ENCODE results near the gene ETS2. TPM values are rescaled to one million over a fixed set of nuclear protein-coding genes. Genes with fewer than 3 reads are reported as not detected.

ETS2 gene
- total RNA-seq, 1 donor from 2014 or later, result 15.4 TPM

- Mint-ChIP-seq H3K36me3 (ENCODE audit: low read depth) (no peaks in the 10 kb centered on the region), H3K27ac (ENCODE audit: unreplicated experiment) (no peak overlapping the region), H3K4me1 (peaks cover 22% of the 10 kb centered on the region), H3K27me3 (ENCODE audit: low read depth) (peaks cover 8% of the 10 kb centered on the region), H3K9me3 (no peaks in the 10 kb centered on the region), H3K4me3 (peak overlapping the region; percentile 85)
- no peak for TF ChIP-seq CTCF (conservative IDR thresholded peaks at IDR 0.05)
- no peak for DNase-seq (ENCODE audit: low read depth, low spot score)
Observed at GRCh38 chr21:38803075-38803660, 2.6 kb upstream of the ETS2 start.

GRCh38 chr21:38804030-38804788 is 1.5 kb upstream of the ETS2 start:
- Mint-ChIP-seq H3K36me3 (ENCODE audit: low read depth) (no peaks in the 10 kb centered on the region), H3K9me3 (no peaks in the 10 kb centered on the region), H3K4me1 (peaks cover 27% of the 10 kb centered on the region), H3K27me3 (ENCODE audit: low read depth) (peaks cover 8% of the 10 kb centered on the region), H3K4me3 (peak overlapping the region; percentile 85), H3K27ac (ENCODE audit: unreplicated experiment) (no peak overlapping the region)
- no peak for TF ChIP-seq CTCF (conservative IDR thresholded peaks at IDR 0.05)
- DNase-seq (ENCODE audit: low read depth, low spot score), result no peak

- H3K9me3 Mint-ChIP-seq, result no peaks in the 10 kb centered on the region
- peak; percentile 59 for DNase-seq (ENCODE audit: low read depth, low spot score)
Observed at GRCh38 chr21:38804789-38805327, 871 bp upstream of the ETS2 start.

GRCh38 chr21:38806153-38806941 is 618 bp downstream of the ETS2 start:
- DNase-seq (ENCODE audit: low read depth, low spot score), result peak; percentile 40
- Mint-ChIP-seq H3K27ac (ENCODE audit: unreplicated experiment) (peak overlapping the region; percentile 71), H3K36me3 (ENCODE audit: low read depth) (no peaks in the 10 kb centered on the region), H3K27me3 (ENCODE audit: low read depth) (peaks cover 6% of the 10 kb centered on the region), H3K4me3 (peak overlapping the region; percentile 93), H3K4me1 (peaks cover 34% of the 10 kb centered on the region), H3K9me3 (no peaks in the 10 kb centered on the region)
- peak; percentile 51 for TF ChIP-seq CTCF (conservative IDR thresholded peaks at IDR 0.05)

More at GRCh38 chr21:38804789-38805327, 871 bp upstream of the ETS2 start:
- Mint-ChIP-seq H3K4me1 (peaks cover 27% of the 10 kb centered on the region), H3K36me3 (ENCODE audit: low read depth) (no peaks in the 10 kb centered on the region), H3K4me3 (peak overlapping the region; percentile 85), H3K27ac (ENCODE audit: unreplicated experiment) (no peak overlapping the region), H3K27me3 (ENCODE audit: low read depth) (peaks cover 8% of the 10 kb centered on the region)
- peak; percentile 61 for TF ChIP-seq CTCF (conservative IDR thresholded peaks at IDR 0.05)

- Mint-ChIP-seq H3K4me1 (peaks cover 38% of the 10 kb centered on the region), H3K36me3 (ENCODE audit: low read depth) (peaks cover 3% of the 10 kb centered on the region), H3K27ac (ENCODE audit: unreplicated experiment) (peak overlapping the region; percentile 20), H3K27me3 (ENCODE audit: low read depth) (peaks cover 6% of the 10 kb centered on the region), H3K9me3 (no peaks in the 10 kb centered on the region), H3K4me3 (peak overlapping the region; percentile 93)
- no peak for TF ChIP-seq CTCF (conservative IDR thresholded peaks at IDR 0.05)
- no peak for DNase-seq (ENCODE audit: low read depth, low spot score)
Observed at GRCh38 chr21:38806942-38807284, 1.2 kb downstream of the ETS2 start.

Measured in neural crest cell (in vitro differentiated cells).